ENCODE data around the gene ITPR1.

The ITPR1 gene

GRCh38 chr3:4512895-4513616 is 19.9 kb downstream of the ITPR1 start:
- peaks cover 1% of the 10 kb centered on the region for H3K4me1 ChIP-seq (ENCODE audit: insufficient read depth, low read length)
- H3K27ac ChIP-seq (ENCODE audit: low read depth, low read length) = no peak overlapping the region
- peaks cover 7% of the 10 kb centered on the region for H3K36me3 ChIP-seq (ENCODE audit: insufficient read depth, low read length)
- H3K9ac ChIP-seq (ENCODE audit: low read length) = no peak overlapping the region
- no peaks in the 10 kb centered on the region for H3K27me3 ChIP-seq (ENCODE audit: control insufficient read depth in 1 of 2, insufficient read depth in 2 of 2, low read length in 2 of 2)
- no peaks in the 10 kb centered on the region for H3K9me3 ChIP-seq (ENCODE audit: low read length)
- H3K4me3 ChIP-seq (ENCODE audit: low read depth in 1 of 2, low read length in 2 of 2) = no peak overlapping the region

DNA sequence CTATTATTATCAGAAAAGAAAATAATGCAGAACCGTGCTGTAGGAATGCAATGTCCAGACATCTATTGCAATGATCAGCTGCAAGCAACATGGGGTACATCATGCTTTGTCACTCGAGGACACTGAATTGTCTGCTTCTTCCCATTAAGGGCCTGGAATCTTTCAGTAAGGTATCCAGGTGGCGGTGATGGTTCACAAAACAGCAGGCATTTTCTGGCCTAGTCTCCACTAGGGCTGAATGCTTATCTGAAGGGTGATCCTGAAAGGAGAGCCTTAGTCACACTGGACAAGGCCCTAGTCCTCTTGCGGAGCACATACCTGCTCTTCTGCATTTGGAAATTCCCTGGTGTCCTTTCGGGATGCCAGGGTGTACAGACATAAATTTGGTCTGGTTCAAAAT is 21.2 kb downstream of the ITPR1 start:
- Histone ChIP-seq H3K4me1 (ENCODE audit: insufficient read depth, low read length) (no peaks in the 10 kb centered on the region), H3K4me3 (ENCODE audit: low read depth in 1 of 2, low read length in 2 of 2) (no peak overlapping the region), H3K27ac (ENCODE audit: low read depth, low read length) (no peak overlapping the region), H3K36me3 (ENCODE audit: insufficient read depth, low read length) (peaks cover 7% of the 10 kb centered on the region), H3K9ac (ENCODE audit: low read length) (no peak overlapping the region), H3K9me3 (ENCODE audit: low read length) (no peaks in the 10 kb centered on the region), H3K27me3 (ENCODE audit: control insufficient read depth in 1 of 2, insufficient read depth in 2 of 2, low read length in 2 of 2) (no peaks in the 10 kb centered on the region)

DNA sequence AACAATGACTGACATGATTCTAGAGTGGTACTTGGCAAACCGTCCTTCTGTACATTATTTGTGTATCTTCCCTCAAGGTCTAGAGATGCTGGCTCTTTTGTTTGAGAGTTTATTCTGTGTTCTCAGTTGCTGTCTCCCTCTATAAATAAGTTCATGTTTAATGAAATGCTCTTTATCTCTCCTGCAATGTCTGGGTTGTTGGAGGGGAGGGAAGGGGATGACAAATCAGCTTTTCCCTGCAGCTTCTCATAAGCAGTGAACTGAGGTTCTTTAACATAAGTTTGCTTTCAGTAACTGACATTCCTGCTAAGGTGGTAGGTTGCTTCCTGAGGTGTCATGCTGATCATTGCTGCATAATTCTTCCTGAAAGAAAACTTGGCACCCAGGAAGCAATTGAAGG is 21.8 kb downstream of the ITPR1 start:
- Histone ChIP-seq H3K4me3 (ENCODE audit: low read depth in 1 of 2, low read length in 2 of 2) (no peak overlapping the region), H3K27me3 (ENCODE audit: control insufficient read depth in 1 of 2, insufficient read depth in 2 of 2, low read length in 2 of 2) (no peaks in the 10 kb centered on the region), H3K36me3 (ENCODE audit: insufficient read depth, low read length) (peaks cover 7% of the 10 kb centered on the region), H3K9ac (ENCODE audit: low read length) (no peak overlapping the region), H3K9me3 (ENCODE audit: low read length) (no peaks in the 10 kb centered on the region), H3K27ac (ENCODE audit: low read depth, low read length) (no peak overlapping the region), H3K4me1 (ENCODE audit: insufficient read depth, low read length) (no peaks in the 10 kb centered on the region)

DNA sequence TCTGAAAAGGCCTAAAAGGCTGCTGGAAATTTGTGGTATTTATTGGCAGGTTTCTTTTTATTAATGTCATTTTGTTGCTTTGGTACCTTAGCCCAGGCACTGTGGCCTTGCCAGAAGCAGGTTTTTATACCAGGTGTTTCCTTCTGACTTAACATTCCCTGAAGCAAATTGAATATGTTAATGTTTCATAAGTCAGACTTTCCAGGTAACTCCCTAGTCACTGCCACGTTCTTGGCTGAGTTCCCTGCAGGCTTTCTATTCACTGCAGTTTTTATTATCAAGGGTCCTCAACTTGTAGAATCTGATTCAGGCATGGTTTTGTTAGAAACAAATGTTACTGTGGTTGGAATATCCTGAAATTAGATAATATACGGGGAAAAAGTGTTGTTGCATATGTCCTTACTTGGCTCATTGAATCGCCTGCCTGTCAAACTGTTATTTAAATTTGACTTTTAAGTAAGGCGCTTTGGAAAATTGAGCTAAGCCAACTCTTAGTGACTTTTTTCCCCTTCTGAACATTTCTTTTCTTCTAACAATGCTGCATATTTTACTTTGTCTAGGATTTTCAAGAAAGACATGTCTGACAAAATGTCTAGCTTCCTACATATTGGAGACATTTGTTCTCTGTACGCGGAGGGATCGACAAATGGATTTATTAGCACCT is 22.9 kb downstream of the ITPR1 start:
- Histone ChIP-seq H3K36me3 (ENCODE audit: insufficient read depth, low read length) (peaks cover 7% of the 10 kb centered on the region), H3K27ac (ENCODE audit: low read depth, low read length) (no peak overlapping the region), H3K27me3 (ENCODE audit: control insufficient read depth in 1 of 2, insufficient read depth in 2 of 2, low read length in 2 of 2) (no peaks in the 10 kb centered on the region), H3K9me3 (ENCODE audit: low read length) (no peaks in the 10 kb centered on the region), H3K4me3 (ENCODE audit: low read depth in 1 of 2, low read length in 2 of 2) (no peak overlapping the region), H3K4me1 (ENCODE audit: insufficient read depth, low read length) (no peaks in the 10 kb centered on the region), H3K9ac (ENCODE audit: low read length) (no peak overlapping the region)

- Histone ChIP-seq H3K4me3 (ENCODE audit: low read depth in 1 of 2, low read length in 2 of 2) (no peak overlapping the region), H3K36me3 (ENCODE audit: insufficient read depth, low read length) (peaks cover 7% of the 10 kb centered on the region), H3K27me3 (ENCODE audit: control insufficient read depth in 1 of 2, insufficient read depth in 2 of 2, low read length in 2 of 2) (no peaks in the 10 kb centered on the region), H3K9ac (ENCODE audit: low read length) (no peak overlapping the region), H3K4me1 (ENCODE audit: insufficient read depth, low read length) (no peaks in the 10 kb centered on the region), H3K27ac (ENCODE audit: low read depth, low read length) (no peak overlapping the region), H3K9me3 (ENCODE audit: low read length) (no peaks in the 10 kb centered on the region)
Measured at GRCh38 chr3:4517093-4517492, 23.9 kb downstream of the ITPR1 start.

DNA sequence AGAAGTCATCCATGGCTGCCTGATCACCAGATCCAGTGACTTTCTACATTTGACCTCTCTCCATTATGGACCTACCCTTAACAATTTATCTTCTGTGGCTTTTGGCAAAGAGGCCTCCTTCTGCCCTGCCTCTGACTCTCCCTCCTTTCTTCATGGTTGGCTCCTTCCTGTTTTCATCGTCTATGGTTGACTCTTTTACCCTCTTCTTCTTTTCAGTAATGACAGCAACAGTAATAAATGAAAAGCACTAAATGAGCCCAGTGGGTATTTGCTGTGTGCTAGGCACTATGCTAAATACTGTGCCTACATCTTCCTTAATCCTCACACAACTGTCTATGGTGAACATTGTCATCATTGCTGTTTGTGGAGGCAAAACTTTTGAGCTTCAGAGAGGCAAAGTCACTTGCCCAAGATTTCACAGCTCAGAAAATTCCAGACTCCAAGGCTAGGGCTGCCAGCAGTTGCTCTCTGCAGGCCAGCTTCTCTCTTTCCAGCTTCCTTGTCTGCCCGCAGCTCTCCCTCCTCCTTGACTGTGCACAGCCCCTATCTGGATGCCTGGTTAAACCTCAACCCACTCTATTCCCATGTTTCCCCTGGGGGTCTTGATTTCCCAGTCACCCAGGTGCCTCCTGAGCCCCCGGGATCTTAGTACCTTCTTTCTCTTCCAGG is 24.6 kb downstream of the ITPR1 start:
- no peaks in the 10 kb centered on the region for H3K9me3 ChIP-seq (ENCODE audit: low read length)
- no peak overlapping the region for H3K27ac ChIP-seq (ENCODE audit: low read depth, low read length)
- H3K4me1 ChIP-seq (ENCODE audit: insufficient read depth, low read length) = no peaks in the 10 kb centered on the region
- H3K4me3 ChIP-seq (ENCODE audit: low read depth in 1 of 2, low read length in 2 of 2) = no peak overlapping the region
- no peaks in the 10 kb centered on the region for H3K27me3 ChIP-seq (ENCODE audit: control insufficient read depth in 1 of 2, insufficient read depth in 2 of 2, low read length in 2 of 2)
- H3K36me3 ChIP-seq (ENCODE audit: insufficient read depth, low read length) = peaks cover 7% of the 10 kb centered on the region
- H3K9ac ChIP-seq (ENCODE audit: low read length) = no peak overlapping the region

GRCh38 chr3:4520033-4520816 is 27.1 kb downstream of the ITPR1 start:
- Histone ChIP-seq H3K36me3 (ENCODE audit: insufficient read depth, low read length) (peaks cover 7% of the 10 kb centered on the region), H3K9me3 (ENCODE audit: low read length) (no peaks in the 10 kb centered on the region), H3K27ac (ENCODE audit: low read depth, low read length) (no peak overlapping the region), H3K4me3 (ENCODE audit: low read depth in 1 of 2, low read length in 2 of 2) (no peak overlapping the region), H3K9ac (ENCODE audit: low read length) (no peak overlapping the region), H3K4me1 (ENCODE audit: insufficient read depth, low read length) (peaks cover 17% of the 10 kb centered on the region), H3K27me3 (ENCODE audit: control insufficient read depth in 1 of 2, insufficient read depth in 2 of 2, low read length in 2 of 2) (no peaks in the 10 kb centered on the region)

- H3K27ac ChIP-seq (ENCODE audit: low read depth, low read length) = no peak overlapping the region
- H3K36me3 ChIP-seq (ENCODE audit: insufficient read depth, low read length) = no peaks in the 10 kb centered on the region
- H3K9ac ChIP-seq (ENCODE audit: low read length) = no peak overlapping the region
- no peaks in the 10 kb centered on the region for H3K27me3 ChIP-seq (ENCODE audit: control insufficient read depth in 1 of 2, insufficient read depth in 2 of 2, low read length in 2 of 2)
- peaks cover 19% of the 10 kb centered on the region for H3K4me1 ChIP-seq (ENCODE audit: insufficient read depth, low read length)
- H3K4me3 ChIP-seq (ENCODE audit: low read depth in 1 of 2, low read length in 2 of 2) = no peak overlapping the region
- H3K9me3 ChIP-seq (ENCODE audit: low read length) = no peaks in the 10 kb centered on the region
Measured at GRCh38 chr3:4522947-4523346, 29.8 kb downstream of the ITPR1 start.

- Histone ChIP-seq H3K9me3 (ENCODE audit: low read length) (no peaks in the 10 kb centered on the region), H3K9ac (ENCODE audit: low read length) (no peak overlapping the region), H3K27ac (ENCODE audit: low read depth, low read length) (peak overlapping the region; percentile 27), H3K4me3 (ENCODE audit: low read depth in 1 of 2, low read length in 2 of 2) (peak overlapping the region in 1 of 2 donors; percentile 9), H3K36me3 (ENCODE audit: insufficient read depth, low read length) (no peaks in the 10 kb centered on the region), H3K27me3 (ENCODE audit: control insufficient read depth in 1 of 2, insufficient read depth in 2 of 2, low read length in 2 of 2) (no peaks in the 10 kb centered on the region), H3K4me1 (ENCODE audit: insufficient read depth, low read length) (peaks cover 30% of the 10 kb centered on the region)
Measured at GRCh38 chr3:4523710-4524698, 30.9 kb downstream of the ITPR1 start.

GRCh38 chr3:4525560-4526223 is 32.5 kb downstream of the ITPR1 start:
- H3K4me1 ChIP-seq (ENCODE audit: insufficient read depth, low read length) = peaks cover 32% of the 10 kb centered on the region
- H3K27ac ChIP-seq (ENCODE audit: low read depth, low read length) = no peak overlapping the region

More at GRCh38 chr3:4525560-4526223, 32.5 kb downstream of the ITPR1 start:
- Histone ChIP-seq H3K36me3 (ENCODE audit: insufficient read depth, low read length) (no peaks in the 10 kb centered on the region), H3K27me3 (ENCODE audit: control insufficient read depth in 1 of 2, insufficient read depth in 2 of 2, low read length in 2 of 2) (no peaks in the 10 kb centered on the region), H3K9ac (ENCODE audit: low read length) (no peak overlapping the region), H3K9me3 (ENCODE audit: low read length) (no peaks in the 10 kb centered on the region), H3K4me3 (ENCODE audit: low read depth in 1 of 2, low read length in 2 of 2) (no peak overlapping the region)
